Fibroblast of skin of abdomen (primary cell): ENCODE results near the gene MEGF8.
A peak's percentile ranks its signal among the peaks of the same experiment; 100 is the strongest.

Source experiments
- DNase-seq: peaks from one replicate; pipeline ENCODE4 v3.0.0-alpha.2; 2013

MEGF8 gene

DNA sequence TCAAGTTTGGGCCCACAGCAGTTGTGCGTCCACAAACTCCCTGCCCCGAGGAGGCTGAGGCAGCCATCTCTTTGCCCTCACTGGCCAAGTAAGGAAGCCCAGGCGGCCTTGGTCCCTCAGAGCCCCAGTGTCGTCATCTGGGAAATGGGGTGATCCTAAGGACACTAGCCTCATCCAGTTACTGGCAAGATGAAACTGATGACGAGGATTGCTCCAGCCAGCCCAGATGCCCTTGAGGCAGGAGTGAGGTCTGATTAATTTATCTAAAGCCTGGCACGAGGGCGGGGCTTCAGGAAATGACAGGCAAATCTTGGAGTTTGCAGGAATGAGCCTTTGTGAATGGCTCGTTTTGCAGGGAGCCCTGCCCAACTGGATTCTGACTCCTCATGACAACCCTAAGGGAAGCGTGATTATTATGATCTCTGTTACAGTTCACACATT lies 96.2 kb downstream of the MEGF8 start:
- DNase-seq = no peak

DNA sequence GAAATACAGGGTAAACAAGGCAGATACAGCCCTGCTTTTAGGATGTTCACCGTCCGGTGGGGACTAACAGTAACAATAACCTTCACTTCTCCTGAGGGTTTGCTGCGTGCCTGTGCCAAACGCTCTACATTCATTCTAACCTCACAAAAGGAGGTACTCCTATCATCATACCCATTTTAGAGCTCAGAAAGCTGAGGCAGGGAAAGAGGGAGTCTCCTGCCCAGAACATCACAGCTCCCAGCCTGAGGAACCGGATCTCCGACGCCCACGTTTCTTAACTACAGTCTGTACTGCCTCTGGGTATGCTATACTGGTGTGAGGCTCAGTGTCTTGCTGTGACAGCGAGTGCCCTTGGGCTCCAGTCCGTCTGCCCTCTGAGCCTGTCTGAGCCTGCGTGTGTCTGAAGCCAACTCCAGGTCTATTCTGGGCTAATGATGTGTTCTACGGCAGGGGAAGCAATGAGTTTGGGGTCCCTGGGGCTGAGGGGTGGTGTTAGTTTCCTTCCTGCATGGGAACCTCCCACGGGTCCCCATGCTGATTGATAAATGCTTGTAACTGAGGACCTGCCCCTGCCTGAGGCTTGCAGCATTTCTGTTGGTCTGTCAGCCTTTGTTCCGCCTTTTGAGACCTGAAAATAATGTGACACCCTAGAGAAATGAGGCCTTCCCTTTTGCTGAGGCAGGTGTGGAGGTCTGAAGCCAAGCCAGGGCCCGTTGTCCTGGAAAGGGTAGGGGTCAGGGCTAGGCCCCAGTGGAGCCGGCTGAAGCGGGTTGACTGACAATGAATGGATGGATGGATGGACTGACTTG lies 96.9 kb downstream of the MEGF8 start:
- DNase-seq = no peak

DNA sequence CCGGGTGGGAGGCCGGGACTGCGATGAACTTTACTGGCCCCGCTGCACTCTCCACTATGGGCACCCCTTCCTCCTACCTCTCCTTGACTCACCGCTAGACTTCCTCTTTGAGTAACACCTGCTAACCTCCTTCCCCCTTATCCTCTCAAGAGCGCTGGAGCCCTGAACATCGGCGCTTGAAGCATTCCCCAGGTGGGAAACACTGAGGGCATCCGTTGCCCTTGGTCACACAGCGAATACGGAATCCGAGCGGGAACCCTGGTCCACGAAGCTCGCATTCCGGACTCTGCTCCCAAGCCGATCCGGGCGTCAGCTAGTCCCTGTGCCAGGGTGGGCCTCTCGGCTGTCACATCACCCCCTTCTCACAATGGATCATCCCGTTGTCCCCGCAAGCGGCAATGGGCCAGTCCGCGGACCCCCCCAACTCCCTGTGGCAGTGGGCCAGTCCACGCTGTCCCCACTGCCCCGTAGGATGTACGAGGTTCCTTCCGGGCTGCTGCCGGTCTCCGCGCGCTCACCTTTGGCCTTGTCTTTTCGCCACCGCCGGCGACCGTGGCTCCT lies 97.5 kb downstream of the MEGF8 start:
- no peak for DNase-seq

DNA sequence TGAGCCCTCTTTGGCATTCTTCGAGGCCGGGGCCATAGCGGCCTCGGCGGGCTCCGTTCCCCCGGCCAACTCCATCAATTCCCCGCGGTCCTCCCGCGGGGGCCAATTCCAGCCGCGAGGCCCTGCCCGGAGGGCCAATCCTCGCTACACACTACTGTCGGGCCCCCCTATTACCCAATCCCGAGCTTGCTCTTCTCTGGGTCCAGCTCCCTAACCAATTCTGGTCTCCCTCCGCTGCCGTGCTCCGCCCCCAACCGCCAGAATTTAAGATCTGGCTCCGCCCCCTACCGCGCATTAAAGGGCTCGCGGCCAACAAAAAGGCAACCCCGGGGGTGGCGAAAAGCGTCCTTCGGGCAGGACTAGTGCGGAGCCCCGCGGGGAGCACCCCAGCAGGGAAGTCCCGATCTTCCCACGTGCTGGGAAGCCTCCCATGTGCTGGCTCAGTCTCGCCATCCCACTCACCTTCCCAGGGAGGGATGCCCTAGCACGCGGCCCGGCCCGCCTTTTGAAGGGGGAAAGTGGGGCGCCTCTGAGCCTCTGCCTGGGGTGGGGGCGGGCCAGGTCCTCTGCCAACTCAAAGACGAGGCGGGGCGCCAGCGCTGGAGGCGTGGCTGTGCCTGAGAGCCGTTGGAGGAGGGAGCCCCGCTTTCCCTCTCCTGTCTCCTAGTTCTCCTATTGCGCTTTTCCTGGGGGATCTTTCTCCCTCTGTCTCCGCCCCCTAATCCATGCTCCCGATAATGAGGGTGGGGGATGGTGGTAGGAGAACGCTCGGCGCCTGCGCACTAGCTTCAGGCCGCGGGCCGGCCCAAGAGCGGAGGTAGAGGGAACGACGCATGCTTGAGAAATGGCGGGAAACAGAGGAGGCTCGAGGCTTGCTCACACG lies 98.3 kb downstream of the MEGF8 start:
- DNase-seq = peak; percentile 95

DNA sequence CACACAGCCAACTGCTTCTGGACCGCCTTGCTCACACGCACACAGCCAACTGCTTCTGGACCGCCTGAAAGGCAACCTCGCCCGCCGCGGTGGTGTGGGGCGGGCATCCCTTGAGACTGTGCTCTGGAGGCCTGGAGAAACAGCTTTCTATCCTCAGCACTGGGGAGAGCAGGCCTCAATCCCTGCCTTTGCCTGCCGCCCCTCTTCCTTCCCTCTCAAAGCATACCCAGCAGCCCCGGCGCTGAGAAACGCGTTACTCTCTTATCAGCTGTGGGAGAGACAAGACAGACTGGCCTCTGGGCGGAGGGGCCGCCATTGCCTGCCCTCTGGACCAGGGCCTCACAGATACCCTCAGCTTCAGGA lies 98.9 kb downstream of the MEGF8 start:
- DNase-seq = no peak

DNA sequence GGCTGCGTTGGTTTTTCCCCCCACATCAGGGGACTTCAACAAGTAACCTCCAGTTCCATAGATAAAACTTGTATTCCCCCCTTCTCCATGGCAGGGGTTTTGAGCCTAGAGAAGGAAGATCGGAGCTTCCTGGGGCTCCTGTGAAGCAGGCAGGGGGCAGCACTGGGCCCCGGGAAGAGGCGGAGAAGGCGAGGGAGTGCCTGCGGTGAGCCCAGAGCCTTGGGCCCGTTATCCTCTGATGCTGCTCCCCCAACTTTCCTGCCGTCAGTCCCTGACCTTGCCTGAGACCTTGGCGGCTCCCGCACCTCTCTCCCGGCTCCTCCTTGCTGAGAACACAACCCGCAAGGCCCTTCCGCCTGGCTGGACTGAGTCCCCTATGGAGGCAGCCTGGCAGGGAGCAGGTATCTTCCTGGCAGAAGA lies 99.3 kb downstream of the MEGF8 start:
- no peak for DNase-seq

DNA sequence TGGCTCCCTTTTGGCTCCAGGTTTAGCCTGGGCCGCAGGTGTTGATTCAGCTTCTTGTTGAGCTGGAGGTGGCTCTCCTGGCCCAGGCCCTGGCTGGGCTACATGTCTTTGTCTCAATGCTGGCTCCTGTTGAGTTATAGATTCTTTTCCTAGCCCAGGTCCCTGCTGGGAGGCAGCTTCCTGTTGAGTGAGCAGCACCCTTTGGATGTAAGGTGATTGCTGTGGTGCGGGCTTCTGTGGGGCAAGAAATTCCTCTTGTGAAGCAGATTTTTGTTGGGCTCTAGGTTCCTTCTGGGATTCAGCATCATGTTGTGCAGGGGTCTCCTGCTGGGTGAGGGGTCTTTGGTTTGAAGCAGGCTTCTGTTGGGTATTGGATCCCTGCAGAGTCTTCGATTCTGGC lies 101.2 kb downstream of the MEGF8 start:
- no peak for DNase-seq

DNA sequence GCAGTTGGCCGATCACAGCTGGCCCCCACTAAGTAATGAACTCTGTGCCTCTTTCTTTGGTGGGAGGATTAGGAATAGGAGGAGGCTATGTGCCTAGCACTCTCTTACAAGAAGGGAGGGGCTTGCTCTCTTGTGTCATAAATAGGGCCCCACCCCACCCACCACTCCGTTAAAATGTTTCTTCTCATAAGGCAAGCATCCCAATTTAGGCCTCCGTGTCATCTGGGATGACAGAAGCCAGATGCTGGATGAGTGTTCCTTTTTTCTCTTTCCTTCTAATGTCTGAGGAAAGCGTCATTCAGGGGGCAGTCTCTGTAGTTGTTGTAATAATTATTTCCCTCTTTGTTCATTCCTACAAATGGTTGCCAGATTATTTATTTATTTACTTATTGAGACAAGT lies 101.9 kb downstream of the MEGF8 start, which contains the start of gene LIPE:
TSS of gene LIPE (minus strand) at position 76 of the 400 bp plus-strand sequence. CDS start 239 bp downstream, outside the sequence.
- DNase-seq = peak; percentile 31
